Heart left ventricle (tissue), 16 donors: ENCODE data around the gene HCN2. TPM values are rescaled to one million over a fixed set of nuclear protein-coding genes. Genes with fewer than 3 reads are reported as not detected.

ENCODE experiments used
- ATAC-seq, 4 donors: fragments of 200-7000 bp; cut with Tn5 transposase; one replicate each; pipeline ENCODE4 v1.9.1; 2020 to 2022; ENCODE audit warnings: moderate library complexity in 4 of 4, mild to moderate bottlenecking in 3 of 4, moderate number of reproducible peaks in 1 of 4
- DNase-seq, 5 donors: peaks; one replicate each; pipeline ENCODE4 v3.0.0-alpha.2; 2020
- H3K27ac ChIP-seq, 12 donors: fragments of 200-600 bp; sonication (generic) in 4 of 12; one replicate each; pipeline versions ENCODE4 v1.5.0 to v1.8.0; 2016 to 2022; ENCODE audit warnings: mild to moderate bottlenecking in 2 of 12
- H3K27me3 ChIP-seq, 9 donors: fragments of 200-600 bp; sonication (generic) in 2 of 9; one replicate each; pipeline versions ENCODE4 v1.5.1 to v1.8.0; 2016 to 2022; ENCODE audit warnings: mild to moderate bottlenecking in 3 of 9
- H3K36me3 ChIP-seq, 9 donors: fragments of 200-600 bp; sonication (generic) in 2 of 9; one replicate each; pipeline versions ENCODE4 v1.5.0 to v1.8.0; 2018 to 2022; ENCODE audit warnings: mild to moderate bottlenecking in 2 of 9
- H3K4me1 ChIP-seq, 12 donors: fragments of 200-600 bp; sonication (generic) in 4 of 12; one replicate each; pipeline versions ENCODE4 v1.5.0 to v1.8.0; 2016 to 2022; ENCODE audit warnings: mild to moderate bottlenecking in 3 of 12
- H3K4me3 ChIP-seq, 12 donors: fragments of 200-600 bp; sonication (generic) in 4 of 12; one replicate each; pipeline versions ENCODE4 v1.5.0 to v1.8.0; 2017 to 2022; ENCODE audit warnings: mild to moderate bottlenecking in 9 of 12, moderate library complexity in 4 of 12
- H3K9me3 ChIP-seq, 12 donors: fragments of 200-600 bp; sonication (generic) in 4 of 12; one replicate each; pipeline versions ENCODE4 v1.5.0 to v1.8.0; 2016 to 2022; ENCODE audit warnings: mild to moderate bottlenecking in 1 of 12
- POLR2A ChIP-seq, 2 donors: fragments of 450-650 bp; IDR thresholded peaks; one replicate each; pipeline ENCODE4 v1.6.1; 2017; ENCODE audit warnings: antibody characterized with exemption in 2 of 2, mild to moderate bottlenecking in 2 of 2, moderate library complexity in 2 of 2
- WGBS, 4 donors: extraction: QIAGEN DNeasy Blood & Tissue Kit in 2 of 4; methylation state at CpG; one replicate each; pipeline versions ENCODE4 v1.1.5 to v1.1.7; 2013 to 2018; 5-methylcytosine and 5-hydroxymethylcytosine counted together
- intact Hi-C, 10 donors: fragments of 100-400 bp; cut with DNase I; formaldehyde crosslinking; loops; one replicate each; pipeline versions ENCODE4 v1.11.1 to v1.14.2; 2022
- polyA plus RNA-seq, 2 donors: library from polyadenylated mRNA; stranded (reverse); fragments of 200-250 nt; gene quantifications; one replicate each; pipeline ENCODE4 v1.2.3, GENCODE V29; 2013
- total RNA-seq, 9 donors: library from RNA; depleted of rRNA in 2 of 9; stranded (reverse); fragments of >200 nt in 2 of 9; fragmentation: NEBNext Ultra II Directional in 3 of 9; extraction: Animal tissue kit (Norgen Biotek cat#: 25700) in 3 of 9; gene quantifications; one replicate each; pipeline versions ENCODE4 v1.1.0 to v1.2.4, GENCODE V29; 2016 to 2023
- TF ChIP-seq, protein P1 (sequence below), 12 donors: fragments of 200-600 bp; sonication (generic) in 4 of 12; IDR thresholded peaks; one replicate each; pipeline versions ENCODE4 v1.5.0 to v1.8.0; 2018 to 2022; ENCODE audit warnings: antibody characterized with exemption in 12 of 12, mild to moderate bottlenecking in 5 of 12
- donor health status: ischemic (EF 13 %, LVEDD 7.1; RV severe dilation, severe dysfunction).
- donor health status: healthy with polysubstance abuse.
- donor health status: DM: no; HTN: yes; CAD: no.
- donor health status: DM: no; HTN: no; CAD: no.
- donor health status: ischemic (EF 25% LVEDD 6.9; RV normal size, moderate dysfunction).
- donor health status: ischemic (EF 25% LVEDD 5.7; RV mildly dilated, moderate dysfunction).
- donor health status: healthy.
- donor health status: DM: yes; HTN: yes; CAD: no.
- donor health status: ischemic (EF 35%, LVEDD 5.7; RV mildly dilated, moderate dysfunction).
- donor health status: nonischemic (EF 11% LVEDD 7.7; RV severe dilation, severe dysfunction).
- donor health status: DM: yes; HTN: yes; CAD: no.
- donor health status: PGD.
- donor health status: ischemic (EF 29% LVEDD 5.4; RV normal size, mild dysfunction).
- donor health status: nonischemic (EF 23%, LVEDD 6.1; RV moderate dilation, normal function).

The HCN2 gene
- total and polyA plus RNA-seq, 11 donors = 4.1 to 27.4 (median 15.4) TPM

- 94 to 97% (median 96%) methylated on average over 19 to 37 of the region's 37 CpGs for WGBS, 4 donors
- TF ChIP-seq, protein P1, sequence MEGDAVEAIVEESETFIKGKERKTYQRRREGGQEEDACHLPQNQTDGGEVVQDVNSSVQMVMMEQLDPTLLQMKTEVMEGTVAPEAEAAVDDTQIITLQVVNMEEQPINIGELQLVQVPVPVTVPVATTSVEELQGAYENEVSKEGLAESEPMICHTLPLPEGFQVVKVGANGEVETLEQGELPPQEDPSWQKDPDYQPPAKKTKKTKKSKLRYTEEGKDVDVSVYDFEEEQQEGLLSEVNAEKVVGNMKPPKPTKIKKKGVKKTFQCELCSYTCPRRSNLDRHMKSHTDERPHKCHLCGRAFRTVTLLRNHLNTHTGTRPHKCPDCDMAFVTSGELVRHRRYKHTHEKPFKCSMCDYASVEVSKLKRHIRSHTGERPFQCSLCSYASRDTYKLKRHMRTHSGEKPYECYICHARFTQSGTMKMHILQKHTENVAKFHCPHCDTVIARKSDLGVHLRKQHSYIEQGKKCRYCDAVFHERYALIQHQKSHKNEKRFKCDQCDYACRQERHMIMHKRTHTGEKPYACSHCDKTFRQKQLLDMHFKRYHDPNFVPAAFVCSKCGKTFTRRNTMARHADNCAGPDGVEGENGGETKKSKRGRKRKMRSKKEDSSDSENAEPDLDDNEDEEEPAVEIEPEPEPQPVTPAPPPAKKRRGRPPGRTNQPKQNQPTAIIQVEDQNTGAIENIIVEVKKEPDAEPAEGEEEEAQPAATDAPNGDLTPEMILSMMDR (IDR thresholded peaks at IDR 0.05) = no peak
- TF ChIP-seq POLR2A (IDR thresholded peaks at IDR 0.05) = no peak
- DNase-seq (no peak), ATAC-seq (no peak)
- no peak overlapping the region for H3K4me3 ChIP-seq
- intact Hi-C loops = no loop called here
- H3K27me3 ChIP-seq = no peaks in the 10 kb centered on the region
- H3K4me1 ChIP-seq = no peaks in the 10 kb centered on the region
- no peaks in the 10 kb centered on the region for H3K9me3 ChIP-seq
- H3K36me3 ChIP-seq = peaks cover 3 to 85% (median 71%) of the 10 kb centered on the region in 9 donors
- no peak overlapping the region for H3K27ac ChIP-seq
These were observed 33.0 kb downstream of the HCN2 start for GRCh38 chr19:622666-623065.

DNA sequence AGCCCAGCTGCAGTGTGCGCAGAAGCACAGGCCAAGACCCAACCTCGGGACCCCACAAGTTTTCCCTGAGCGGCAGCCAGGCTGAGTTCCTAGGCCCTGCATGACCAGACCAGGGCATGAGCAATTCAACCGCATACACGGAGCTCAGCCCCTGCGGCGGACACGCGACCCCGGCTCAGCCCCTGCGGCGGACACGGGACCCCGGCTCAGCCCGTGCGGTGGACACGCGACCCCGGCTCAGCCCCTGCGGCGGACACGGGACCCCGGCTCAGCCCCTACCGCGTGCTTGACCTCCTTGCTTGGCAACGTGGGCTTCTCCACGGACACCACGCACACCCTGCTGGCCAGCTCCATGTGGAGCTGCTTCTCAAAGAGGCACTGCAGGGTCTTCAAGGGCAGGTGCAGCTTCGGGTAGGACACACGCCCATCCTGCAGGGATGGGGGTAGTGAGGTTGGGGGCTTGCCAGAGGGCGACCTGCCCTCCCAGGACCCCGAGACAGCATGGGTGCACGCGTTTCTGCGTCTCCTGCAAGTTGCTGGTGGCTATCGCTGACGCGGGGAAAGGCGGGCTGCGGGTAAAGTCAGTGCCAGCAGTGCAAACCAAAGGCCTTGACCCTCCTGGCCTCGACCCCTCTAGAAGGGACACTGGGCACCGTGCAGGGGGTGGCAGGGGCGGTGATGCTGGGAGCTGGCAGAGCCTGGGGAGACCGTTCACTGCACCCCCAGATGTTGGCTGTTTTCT is 33.7 kb downstream of the HCN2 start:
- DNase-seq (no peak), ATAC-seq (no peak)
- Histone ChIP-seq H3K27ac (peak overlapping the region in 1 of 12 donors; percentile 24), H3K9me3 (no peaks in the 10 kb centered on the region), H3K4me1 (no peaks in the 10 kb centered on the region), H3K36me3 (peaks cover under 1 to 85% (median 73%) of the 10 kb centered on the region in 9 donors), H3K27me3 (no peaks in the 10 kb centered on the region), H3K4me3 (no peak overlapping the region)
- intact Hi-C loops = no loop called here
- WGBS, 4 donors = 94 to 95% (median 95%) methylated on average over 26 to 44 of the region's 44 CpGs
- TF ChIP-seq, protein P1 (IDR thresholded peaks at IDR 0.05) = no peak
- TF ChIP-seq POLR2A (IDR thresholded peaks at IDR 0.05) = no peak

- peak in 1 of 4 donors; percentile 6 for ATAC-seq
- Histone ChIP-seq H3K27me3 (no peaks in the 10 kb centered on the region), H3K4me1 (no peaks in the 10 kb centered on the region), H3K36me3 (peaks cover 0 to 85% (median 73%) of the 10 kb centered on the region in 9 donors), H3K4me3 (no peak overlapping the region), H3K9me3 (no peaks in the 10 kb centered on the region), H3K27ac (no peak overlapping the region)
- no peak for DNase-seq
- intact Hi-C loops = no loop called here
- no peak for TF ChIP-seq POLR2A (IDR thresholded peaks at IDR 0.05)
- TF ChIP-seq, protein P1 (IDR thresholded peaks at IDR 0.05) = no peak
- 76 to 87% (median 82%) methylated on average over 24 of the region's 24 CpGs for WGBS, 4 donors
These were observed 34.3 kb downstream of the HCN2 start for GRCh38 chr19:623974-624373.

DNA sequence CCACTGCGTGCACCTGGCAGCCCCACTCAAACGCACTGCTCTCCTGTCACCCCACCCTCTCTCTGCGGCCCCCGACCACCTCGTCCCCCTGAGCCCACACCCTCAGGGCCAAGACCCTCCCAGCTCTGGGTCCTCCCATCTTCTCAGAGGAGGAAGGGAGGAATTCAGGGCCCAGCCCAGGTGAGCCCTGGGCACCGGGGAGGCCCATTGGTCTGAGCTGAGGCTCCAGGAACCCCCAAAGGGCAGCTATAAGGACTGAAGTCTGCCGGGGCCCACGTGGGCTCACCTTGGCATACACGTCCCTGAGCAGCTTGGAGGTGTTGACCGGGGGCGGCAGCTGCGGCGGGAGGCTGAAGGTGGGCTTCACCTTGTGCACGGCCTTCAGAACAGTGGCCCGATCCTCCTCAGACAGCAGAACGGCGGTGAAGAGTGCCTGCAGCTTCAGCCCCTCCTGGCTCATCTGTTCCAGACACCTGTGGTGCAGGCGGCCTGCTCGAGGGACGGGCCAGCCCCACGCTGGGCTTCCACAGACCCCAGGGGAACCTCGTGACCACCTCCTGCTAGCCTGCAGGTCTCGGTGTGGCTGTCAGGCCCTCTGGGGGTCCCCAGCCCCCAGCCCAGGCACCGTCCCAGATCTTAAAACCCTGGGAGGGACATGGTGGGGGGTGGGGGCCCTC is 34.9 kb downstream of the HCN2 start:
- Histone ChIP-seq H3K4me3 (no peak overlapping the region), H3K9me3 (no peaks in the 10 kb centered on the region), H3K4me1 (peaks cover 0 to 4% (median 0%) of the 10 kb centered on the region in 12 donors), H3K27ac (no peak overlapping the region), H3K36me3 (peaks cover 0 to 84% (median 73%) of the 10 kb centered on the region in 9 donors), H3K27me3 (no peaks in the 10 kb centered on the region)
- WGBS, 4 donors = 91 to 98% (median 94%) methylated on average over 16 to 24 of the region's 24 CpGs
- intact Hi-C loops = no loop called here
- no peak for ATAC-seq
- DNase-seq = no peak
- TF ChIP-seq, protein P1 (IDR thresholded peaks at IDR 0.05) = no peak
- no peak for TF ChIP-seq POLR2A (IDR thresholded peaks at IDR 0.05)
